Measurements from ENCODE around the gene RPL7L1.

DNA sequence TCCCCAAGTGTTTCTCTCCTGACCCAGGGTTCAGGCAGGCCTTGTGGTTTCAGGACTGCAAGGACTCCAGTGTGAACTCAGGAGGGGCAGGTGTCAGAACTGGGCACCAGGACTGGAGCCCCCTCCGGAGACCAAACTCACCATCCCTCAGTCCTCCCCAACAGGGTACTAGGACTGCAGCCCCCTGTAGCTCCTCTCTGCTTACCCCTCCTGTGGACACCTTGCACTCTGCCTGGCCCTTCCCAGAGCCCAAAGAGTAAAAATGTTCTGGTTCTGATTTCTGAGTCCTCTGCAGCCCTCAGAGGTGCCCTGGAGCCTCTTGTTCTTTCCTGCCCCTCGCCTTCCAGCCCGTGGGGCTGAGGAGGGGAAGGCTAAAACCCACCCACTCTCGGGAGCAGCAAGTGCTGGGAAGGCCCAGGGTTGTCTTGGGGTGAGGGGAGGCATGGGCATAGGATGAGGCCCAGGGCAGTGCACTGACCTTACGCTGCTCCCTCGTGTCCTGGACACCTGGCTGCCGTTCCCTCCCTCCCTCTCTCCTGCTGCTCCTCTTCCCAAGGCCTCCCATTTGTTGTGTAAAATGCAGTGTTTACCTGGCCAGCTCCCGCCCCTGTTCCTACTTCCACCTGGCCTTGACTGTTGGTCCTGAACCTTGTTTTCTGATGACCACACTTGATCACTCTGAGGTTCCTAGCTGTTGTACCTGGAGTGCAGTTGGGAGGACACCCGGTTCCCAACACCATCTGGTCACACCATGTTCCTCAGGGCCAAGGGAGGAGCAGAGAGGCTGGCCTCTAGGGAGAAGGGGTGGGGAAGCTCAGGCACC is 59.8 kb downstream of the RPL7L1 start:
- peak; percentile 51 for TF ChIP-seq POLR2A (IDR thresholded peaks at IDR 0.05; ENCODE audit: low read depth, low read length)
- peak; percentile 54 for TF ChIP-seq POLR2AphosphoS5 (IDR thresholded peaks at IDR 0.05; ENCODE audit: low read depth, low read length)
- TF ChIP-seq TAF1 (IDR thresholded peaks at IDR 0.05; ENCODE audit: low read depth, low read length), result no peak
- TF ChIP-seq SPI1 (IDR thresholded peaks at IDR 0.05; ENCODE audit: low read depth, low read length), result no peak
